Motor neuron (in vitro differentiated cells): Measurements from ENCODE around the gene CNTLN. TPM values are rescaled to one million over a fixed set of nuclear protein-coding genes. Genes with fewer than 3 reads are reported as not detected.
"Not testable (repeated sequence)": the region's sequence is repeated elsewhere in the genome, so short reads cannot be mapped to it uniquely, and the experiment has no call there.

Experiments used
- ATAC-seq, 8 experiments: fragments of 200-7000 bp; cut with Tn5 transposase; replicated peaks in 6 of 8; 2 replicates each; pipeline ENCODE4 v1.8.0; 2021; ENCODE audit warnings: mild to moderate bottlenecking in 8 of 8, moderate library complexity in 8 of 8
- H3K27ac ChIP-seq, 2 donors: fragments of 250-450 bp; sonication (Bioruptor Pico); 2 replicates each; pipeline ENCODE4 v1.9.0; 2021; ENCODE audit warnings: antibody characterized with exemption in 2 of 2, mild to moderate bottlenecking in 2 of 2, moderate library complexity in 1 of 2
- H3K4me1 ChIP-seq, 2 donors: fragments of 250-450 bp; sonication (Bioruptor Pico); replicated peaks in 1 of 2; 2 replicates each; pipeline ENCODE4 v1.6.1; 2021; ENCODE audit warnings: antibody characterized with exemption in 2 of 2, mild to moderate bottlenecking in 2 of 2, moderate library complexity in 1 of 2
- H3K4me3 ChIP-seq, 5 donors: fragments of 250-450 bp; sonication (Bioruptor Pico); 2 replicates each; pipeline ENCODE4 v1.9.0; 2021; ENCODE audit warnings: antibody characterized with exemption in 5 of 5, mild to moderate bottlenecking in 5 of 5, moderate library complexity in 4 of 5
- WGBS, 10 experiments: fragments of 450-650 bp; shearing (Covaris generic); methylation state at CpG; one replicate each; pipeline ENCODE4 v1.0.0; 2022; 5-methylcytosine and 5-hydroxymethylcytosine counted together
- in situ Hi-C, 9 experiments: fragments of 400-800 bp; cut with MboI; loops; one replicate each; pipeline ENCODE4 v1.15.0; 2021; ENCODE audit warnings: low sequenced_read_pairs in 9 of 9, low pct_unique_long_range_greater_than_20kb in 2 of 9; ENCODE audit not compliant: unreplicated experiment in 9 of 9
- total RNA-seq, 8 experiments: library from RNA; unstranded; fragments of 300-600 nt; gene quantifications; 2 replicates each; pipeline versions ENCODE4 v1.2.3 to v1.2.4, GENCODE V29; 2022

The CNTLN gene
- total RNA-seq, 8 experiments from 2014 or later, result 6.3 to 19.0 (median 9.3) TPM

- WGBS, 10 experiments, result 0 to 16% (median 6%) methylated on average over 1 to 12 of the region's 44 CpGs; no CpG with 5 or more reads in 1 of the 10 experiments
- ATAC-seq, result peak; percentile 70 to 80 (median 74)
- Histone ChIP-seq H3K27ac (peak overlapping the region; percentile 30 to 86), H3K4me1 (peaks cover 3 to 4% of the 10 kb centered on the region in 2 donors), H3K4me3 (peak overlapping the region; percentile 57 to 93 (median 79))
- in situ Hi-C loops, result loop anchor here in 1 of 9 experiments (25.0 kb wide), 1 partner anchor 102 kb away; no protein-coding TSS in a partner anchor
Measured at GRCh38 chr9:17135295-17136160, 688 bp downstream of the CNTLN start.

DNA sequence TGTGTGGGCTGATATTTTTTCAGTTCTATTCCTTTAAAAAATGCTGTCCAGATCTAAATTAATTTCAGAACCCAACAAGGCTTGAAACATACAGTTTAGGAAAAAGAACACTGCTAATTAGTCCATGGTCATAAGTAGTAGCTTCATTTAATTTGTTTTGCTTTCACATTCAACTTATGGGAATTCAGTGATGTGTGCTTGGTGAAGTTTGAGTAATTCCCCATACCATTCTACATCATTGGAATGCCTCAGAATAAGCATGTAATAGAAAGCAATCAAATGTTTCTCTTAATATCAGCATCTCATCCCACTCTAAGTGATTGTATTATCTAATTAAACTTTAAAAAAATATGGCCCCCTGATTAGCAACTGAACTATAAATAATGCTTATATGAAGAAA, 2.7 kb downstream of the CNTLN start:
- Histone ChIP-seq H3K4me1 (peaks cover 3 to 4% of the 10 kb centered on the region in 2 donors), H3K27ac (no peak overlapping the region), H3K4me3 (no peak overlapping the region)
- in situ Hi-C loops, result loop anchor here in 1 of 9 experiments (25.0 kb wide), 1 partner anchor 100 kb away; no protein-coding TSS in a partner anchor
- no peak for ATAC-seq

- ATAC-seq, result no peak
Measured at GRCh38 chr9:17138503-17138902, 3.7 kb downstream of the CNTLN start.

GRCh38 chr9:17140418-17140817, 5.6 kb downstream of the CNTLN start:
- in situ Hi-C loops, result loop anchor here in 1 of 9 experiments (25.0 kb wide), 1 partner anchor 97 kb away; no protein-coding TSS in a partner anchor
- Histone ChIP-seq H3K4me3 (no peak overlapping the region), H3K27ac (no peak overlapping the region), H3K4me1 (no peaks in the 10 kb centered on the region)
- ATAC-seq, result no peak
- WGBS, 10 experiments, result 90 to 100% (median 100%) methylated on average over 1 to 5 of the region's 5 CpGs; no CpG with 5 or more reads in 3 of the 10 experiments

More at GRCh38 chr9:17138503-17138902, 3.7 kb downstream of the CNTLN start:
- Histone ChIP-seq H3K4me1 (peaks cover 3 to 4% of the 10 kb centered on the region in 2 donors), H3K27ac (no peak overlapping the region), H3K4me3 (no peak overlapping the region)
- WGBS, 10 experiments, result 83 to 100% (median 100%) methylated on average over 1 of the region's 1 CpG; no CpG with 5 or more reads in 3 of the 10 experiments
- in situ Hi-C loops, result loop anchor here in 1 of 9 experiments (25.0 kb wide), 1 partner anchor 99 kb away; no protein-coding TSS in a partner anchor

DNA sequence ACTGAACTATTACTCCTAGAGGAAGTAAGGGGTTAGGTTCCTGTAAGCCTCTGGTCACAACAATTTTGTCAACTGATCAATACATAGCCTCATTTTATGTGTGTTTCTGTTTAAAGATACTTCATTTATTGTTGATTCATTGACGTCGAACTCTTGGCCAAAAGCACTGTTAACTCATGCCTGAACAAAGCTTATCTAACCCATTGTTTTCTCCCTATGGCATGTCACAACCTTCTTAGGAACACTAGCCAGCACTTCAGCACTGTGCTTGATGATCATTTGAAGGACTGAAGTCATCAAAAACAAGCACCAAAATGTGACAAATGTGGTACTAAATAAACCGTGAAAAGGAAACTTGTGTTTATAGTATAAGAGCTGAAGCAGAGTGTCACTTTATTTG, 13.5 kb downstream of the CNTLN start:
- in situ Hi-C loops, result loop anchor here in 1 of 9 experiments (25.0 kb wide), 1 partner anchor 89 kb away; no protein-coding TSS in a partner anchor
- no peak for ATAC-seq
- H3K27ac ChIP-seq, result no peak overlapping the region

DNA sequence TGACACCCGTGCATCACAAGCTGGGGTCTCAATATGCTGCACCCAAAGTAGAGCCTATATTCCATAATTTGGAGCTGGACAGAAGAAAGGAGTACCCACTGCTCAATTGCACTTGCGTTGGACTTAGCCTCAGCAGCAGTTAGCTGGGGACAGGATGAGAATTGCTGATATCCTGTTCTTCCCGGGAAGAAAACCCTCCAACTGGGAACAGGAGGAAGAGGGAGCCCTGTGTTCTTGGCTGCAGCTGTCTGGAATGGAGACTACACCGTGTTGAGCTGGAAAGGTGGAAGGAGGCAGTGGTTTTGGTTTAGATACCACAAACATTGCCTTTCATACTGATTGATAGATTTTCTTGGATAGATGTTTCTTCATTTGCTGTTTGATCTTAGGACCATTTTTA, 24.6 kb downstream of the CNTLN start:
- in situ Hi-C loops, result no loop called here

More for the DNA sequence above, 13.5 kb downstream of the CNTLN start:
- Histone ChIP-seq H3K4me3 (no peak overlapping the region), H3K4me1 (no peaks in the 10 kb centered on the region)
- WGBS, 10 experiments, result 60 to 100% (median 87%) methylated on average over 2 to 3 of the region's 3 CpGs; no CpG with 5 or more reads in 1 of the 10 experiments

DNA sequence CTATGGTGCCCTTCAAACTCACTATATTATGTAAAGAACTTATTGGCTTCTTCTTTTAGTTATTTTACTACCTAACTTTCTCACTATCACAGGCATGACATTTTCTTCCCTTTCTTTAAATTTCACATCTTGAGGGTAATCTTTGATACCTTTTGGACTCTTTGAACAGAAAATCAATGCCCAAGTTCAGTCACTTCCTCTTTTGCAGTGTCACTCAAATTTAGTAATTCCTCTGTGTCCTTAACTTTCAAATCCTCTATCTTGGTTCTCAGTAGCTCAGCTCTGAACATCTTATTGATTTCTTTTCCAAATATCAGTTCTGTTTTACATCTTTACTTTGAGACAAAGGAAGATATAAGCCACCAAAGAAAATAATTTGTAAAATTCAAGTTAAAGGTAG, 25.5 kb downstream of the CNTLN start:
- H3K4me1 ChIP-seq, result no peaks in the 10 kb centered on the region
- no peak overlapping the region for H3K4me3 ChIP-seq
- ATAC-seq, result no peak
- H3K27ac ChIP-seq, result no peak overlapping the region
- in situ Hi-C loops, result no loop called here

More for the DNA sequence above, 24.6 kb downstream of the CNTLN start:
- WGBS, 10 experiments, result 57 to 100% (median 84%) methylated on average over 1 to 4 of the region's 4 CpGs; no CpG with 5 or more reads in 6 of the 10 experiments
- ATAC-seq, result no peak
- no peaks in the 10 kb centered on the region for H3K4me1 ChIP-seq
- no peak overlapping the region for H3K4me3 ChIP-seq
- no peak overlapping the region for H3K27ac ChIP-seq

DNA sequence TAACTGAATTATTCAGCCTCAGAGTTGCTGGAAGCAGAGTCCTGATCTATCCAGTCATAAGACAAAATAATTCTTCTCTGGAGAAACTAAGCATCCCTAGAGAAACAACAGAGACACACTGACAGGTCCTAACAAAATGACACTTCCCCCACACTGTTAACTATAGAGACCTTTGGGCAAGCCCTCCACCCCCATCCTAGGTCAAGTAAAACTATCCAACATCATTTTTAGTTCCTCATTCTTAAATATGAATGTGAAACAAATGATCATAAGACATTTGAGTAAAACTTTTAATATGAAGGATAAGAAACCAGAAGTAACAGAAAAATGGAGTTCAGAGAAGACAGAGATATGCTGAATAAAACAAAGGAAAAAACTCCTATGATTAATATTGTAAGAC, 30.9 kb downstream of the CNTLN start:
- no peak overlapping the region for H3K4me3 ChIP-seq
- ATAC-seq, result no peak
- in situ Hi-C loops, result no loop called here
- no peaks in the 10 kb centered on the region for H3K4me1 ChIP-seq
- no peak overlapping the region for H3K27ac ChIP-seq

DNA sequence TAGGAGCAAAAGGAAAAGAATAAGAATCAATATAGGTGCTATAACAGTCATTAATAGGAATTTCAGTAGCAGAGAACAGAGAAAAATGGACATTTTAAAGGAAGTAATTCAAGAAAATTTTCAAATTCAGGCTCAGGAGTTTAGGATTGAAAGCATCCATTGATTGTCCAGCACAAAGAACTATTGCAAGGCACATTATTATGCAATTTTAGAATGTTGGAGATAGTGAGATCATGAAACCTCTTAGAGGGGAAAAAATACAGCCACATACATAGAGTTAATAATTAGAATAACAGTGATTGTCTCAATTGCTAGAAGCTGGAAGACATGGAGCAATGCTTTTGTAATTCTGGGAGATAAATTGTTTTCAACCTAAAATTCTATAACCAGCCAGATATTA, 31.5 kb downstream of the CNTLN start:
- Histone ChIP-seq H3K4me3 (no peak overlapping the region), H3K4me1 (no peaks in the 10 kb centered on the region), H3K27ac (no peak overlapping the region)
- in situ Hi-C loops, result no loop called here
- ATAC-seq, result no peak

DNA sequence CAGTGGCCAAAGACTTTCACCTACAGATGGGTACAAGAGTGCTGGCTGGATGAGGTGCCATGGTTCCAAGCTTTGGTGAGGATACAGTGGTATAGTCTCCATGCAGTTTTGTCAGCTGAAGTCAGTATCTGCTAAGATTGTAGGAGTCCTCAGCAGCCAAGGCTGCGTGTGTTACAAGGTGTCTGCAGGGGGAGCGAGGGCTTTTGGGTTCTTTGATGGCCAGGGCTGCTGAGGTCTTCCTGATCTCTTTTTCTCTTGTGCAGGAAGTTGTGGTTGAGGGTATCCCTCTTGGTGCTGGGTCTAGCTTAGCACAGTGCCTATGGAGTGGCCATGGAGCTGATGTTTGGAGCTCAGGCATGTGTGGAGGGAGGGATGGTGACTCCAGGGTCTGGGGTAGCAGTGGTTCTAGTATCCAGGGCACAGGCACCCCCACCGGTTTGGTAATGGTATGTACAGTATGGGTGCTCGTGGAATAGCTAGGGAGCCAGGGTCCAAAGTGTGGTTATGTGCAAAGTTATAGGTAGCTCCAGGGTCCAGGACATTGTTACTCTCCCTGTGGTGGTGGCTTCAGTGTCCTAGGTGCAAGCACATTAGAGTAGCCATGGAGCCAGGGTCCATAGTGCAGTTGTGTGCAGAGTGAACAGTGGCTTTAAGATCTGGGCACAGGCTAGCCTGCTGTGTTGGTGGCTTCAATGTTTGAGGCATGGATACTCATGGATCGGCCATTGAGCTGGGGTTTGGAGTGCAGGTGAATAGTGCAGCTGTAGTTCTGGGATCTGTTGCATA, 36.7 kb downstream of the CNTLN start:
- Histone ChIP-seq H3K4me3 (no peak overlapping the region), H3K27ac (no peak overlapping the region), H3K4me1 (no peaks in the 10 kb centered on the region)
- ATAC-seq, result no peak
- in situ Hi-C loops, result no loop called here
- 69 to 100% (median 82%) methylated on average over 1 to 5 of the region's 5 CpGs; no CpG with 5 or more reads in 5 of the 10 experiments for WGBS, 10 experiments

DNA sequence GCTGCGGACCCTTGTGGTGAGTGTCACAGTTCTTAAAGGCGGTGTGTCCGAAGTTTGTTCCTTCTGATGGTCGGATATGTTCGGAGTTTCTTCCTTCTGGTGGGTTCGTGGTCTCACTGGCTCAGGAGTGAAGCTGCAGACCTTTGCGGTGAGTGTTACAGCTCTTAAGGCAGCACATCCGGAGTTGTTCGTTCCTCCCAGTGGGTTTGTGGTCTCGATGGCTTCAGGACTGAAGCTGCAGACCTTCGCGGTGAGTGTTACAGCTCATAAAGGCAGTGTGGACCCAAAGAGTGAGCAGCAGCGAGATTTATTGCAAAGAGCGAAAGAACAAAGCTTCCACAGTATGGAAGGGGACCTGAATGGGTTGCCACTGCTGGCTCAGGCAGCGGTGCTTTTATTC, 42.7 kb downstream of the CNTLN start:
- H3K4me3 ChIP-seq, H3K4me1 ChIP-seq, H3K27ac ChIP-seq, in situ Hi-C loops, ATAC-seq: not testable (repeated sequence)
- WGBS, 10 experiments, result 90 to 100% (median 96%) methylated on average over 1 to 12 of the region's 15 CpGs; no CpG with 5 or more reads in 2 of the 10 experiments

- H3K27ac ChIP-seq, result no peak overlapping the region
- 60 to 100% (median 89%) methylated on average over 1 to 3 of the region's 3 CpGs; no CpG with 5 or more reads in 3 of the 10 experiments for WGBS, 10 experiments
- H3K4me3 ChIP-seq, result no peak overlapping the region
- ATAC-seq, result no peak
- H3K4me1 ChIP-seq, result no peaks in the 10 kb centered on the region
- in situ Hi-C loops, result no loop called here
Measured at GRCh38 chr9:17185481-17186029, 50.7 kb downstream of the CNTLN start.

- Histone ChIP-seq H3K4me3 (no peak overlapping the region), H3K4me1 (no peaks in the 10 kb centered on the region), H3K27ac (no peak overlapping the region)
- in situ Hi-C loops, result no loop called here
- no peak for ATAC-seq
Measured at GRCh38 chr9:17191082-17191481, 56.2 kb downstream of the CNTLN start.
